ENCODE data around the gene ADARB2. TPM values are rescaled to one million over a fixed set of nuclear protein-coding genes. Genes with fewer than 3 reads are reported as not detected.

ADARB2 gene
- total and polyA plus RNA-seq, 10 of the 15 experiments (the other 5 are each of a cell fraction or from before 2014, with no cell fraction given) = 0.02 to 4.1 (median 0.76) TPM

- TF ChIP-seq, protein P1, sequence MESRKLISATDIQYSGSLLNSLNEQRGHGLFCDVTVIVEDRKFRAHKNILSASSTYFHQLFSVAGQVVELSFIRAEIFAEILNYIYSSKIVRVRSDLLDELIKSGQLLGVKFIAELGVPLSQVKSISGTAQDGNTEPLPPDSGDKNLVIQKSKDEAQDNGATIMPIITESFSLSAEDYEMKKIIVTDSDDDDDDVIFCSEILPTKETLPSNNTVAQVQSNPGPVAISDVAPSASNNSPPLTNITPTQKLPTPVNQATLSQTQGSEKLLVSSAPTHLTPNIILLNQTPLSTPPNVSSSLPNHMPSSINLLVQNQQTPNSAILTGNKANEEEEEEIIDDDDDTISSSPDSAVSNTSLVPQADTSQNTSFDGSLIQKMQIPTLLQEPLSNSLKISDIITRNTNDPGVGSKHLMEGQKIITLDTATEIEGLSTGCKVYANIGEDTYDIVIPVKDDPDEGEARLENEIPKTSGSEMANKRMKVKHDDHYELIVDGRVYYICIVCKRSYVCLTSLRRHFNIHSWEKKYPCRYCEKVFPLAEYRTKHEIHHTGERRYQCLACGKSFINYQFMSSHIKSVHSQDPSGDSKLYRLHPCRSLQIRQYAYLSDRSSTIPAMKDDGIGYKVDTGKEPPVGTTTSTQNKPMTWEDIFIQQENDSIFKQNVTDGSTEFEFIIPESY (IDR thresholded peaks at IDR 0.05) = no peak
Observed at GRCh38 chr10:1148855-1149605, 588.3 kb downstream of the ADARB2 start (continued).

DNA sequence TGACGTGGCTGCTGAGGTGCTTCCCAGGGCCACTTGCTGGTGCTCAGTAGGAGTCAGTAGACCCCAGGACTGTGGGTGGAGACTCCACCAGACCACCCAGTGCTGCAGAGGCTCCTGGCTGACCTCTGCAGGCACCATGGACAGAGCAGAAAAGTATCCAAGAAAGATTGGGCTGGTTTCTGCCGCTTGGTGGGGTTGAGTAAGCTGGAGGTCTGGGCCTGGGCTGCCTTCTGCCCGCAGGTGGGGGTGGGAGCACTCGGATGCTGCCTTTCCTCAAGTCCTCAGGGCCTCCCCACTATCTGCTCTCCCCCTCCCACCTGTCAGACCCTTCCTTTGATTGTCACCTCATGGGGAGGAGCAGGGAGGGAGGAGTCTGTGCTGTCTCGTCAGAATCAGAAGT, 589.5 kb downstream of the ADARB2 start:
- intact Hi-C loops (cut with micrococcal nuclease; ENCODE audit: unreplicated experiment) = no loop called here

More for the DNA sequence above, 589.5 kb downstream of the ADARB2 start:
- Histone ChIP-seq H3K4me1 (ENCODE audit: control insufficient read depth, insufficient read depth, low read length) (no peaks in the 10 kb centered on the region), H3K27me3 (replicated peaks in 1 of 2; ENCODE audit: control insufficient read depth in 2 of 2, insufficient read depth in 2 of 2, low read length in 1 of 2) (no peaks in the 10 kb centered on the region), H3K4me2 (ENCODE audit: control insufficient read depth, insufficient read depth) (no peak overlapping the region), H2AFZ (ENCODE audit: control insufficient read depth, low read depth, low read length) (no peak overlapping the region), H3K9ac (ENCODE audit: control insufficient read depth, insufficient read depth, low read length) (no peak overlapping the region), H3K9me3 (replicated peaks; ENCODE audit: control insufficient read depth, insufficient read depth, low read length) (no peaks in the 10 kb centered on the region; the same call in 2 of the 3 replicates), H3K4me3 (no peak overlapping the region), H3K79me2 (ENCODE audit: control insufficient read depth, insufficient read depth, low read length) (no peaks in the 10 kb centered on the region), H3K27ac (ENCODE audit: control insufficient read depth, insufficient read depth) (no peak overlapping the region), H3K36me3 (ENCODE audit: control insufficient read depth in 2 of 2, insufficient read depth in 2 of 2, low read length in 1 of 2) (no peaks in the 10 kb centered on the region), H4K20me1 (ENCODE audit: control insufficient read depth, insufficient read depth) (no peaks in the 10 kb centered on the region)
- TF ChIP-seq, protein P2, sequence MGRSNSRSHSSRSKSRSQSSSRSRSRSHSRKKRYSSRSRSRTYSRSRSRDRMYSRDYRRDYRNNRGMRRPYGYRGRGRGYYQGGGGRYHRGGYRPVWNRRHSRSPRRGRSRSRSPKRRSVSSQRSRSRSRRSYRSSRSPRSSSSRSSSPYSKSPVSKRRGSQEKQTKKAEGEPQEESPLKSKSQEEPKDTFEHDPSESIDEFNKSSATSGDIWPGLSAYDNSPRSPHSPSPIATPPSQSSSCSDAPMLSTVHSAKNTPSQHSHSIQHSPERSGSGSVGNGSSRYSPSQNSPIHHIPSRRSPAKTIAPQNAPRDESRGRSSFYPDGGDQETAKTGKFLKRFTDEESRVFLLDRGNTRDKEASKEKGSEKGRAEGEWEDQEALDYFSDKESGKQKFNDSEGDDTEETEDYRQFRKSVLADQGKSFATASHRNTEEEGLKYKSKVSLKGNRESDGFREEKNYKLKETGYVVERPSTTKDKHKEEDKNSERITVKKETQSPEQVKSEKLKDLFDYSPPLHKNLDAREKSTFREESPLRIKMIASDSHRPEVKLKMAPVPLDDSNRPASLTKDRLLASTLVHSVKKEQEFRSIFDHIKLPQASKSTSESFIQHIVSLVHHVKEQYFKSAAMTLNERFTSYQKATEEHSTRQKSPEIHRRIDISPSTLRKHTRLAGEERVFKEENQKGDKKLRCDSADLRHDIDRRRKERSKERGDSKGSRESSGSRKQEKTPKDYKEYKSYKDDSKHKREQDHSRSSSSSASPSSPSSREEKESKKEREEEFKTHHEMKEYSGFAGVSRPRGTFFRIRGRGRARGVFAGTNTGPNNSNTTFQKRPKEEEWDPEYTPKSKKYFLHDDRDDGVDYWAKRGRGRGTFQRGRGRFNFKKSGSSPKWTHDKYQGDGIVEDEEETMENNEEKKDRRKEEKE (IDR thresholded peaks at IDR 0.05) = no peak
- TF ChIP-seq SREBF2 (IDR thresholded peaks at IDR 0.05; ENCODE audit: low read length) (no peak), PRDM15 (CRISPR knock-in tag; IDR thresholded peaks at IDR 0.05) (no peak), EGR1 (IDR thresholded peaks at IDR 0.05; ENCODE audit: borderline replicate concordance in 1 of 2, low read depth in 2 of 2, low read length in 2 of 2) (no peak), SMAD1 (IDR thresholded peaks at IDR 0.05; ENCODE audit: low read depth, partially characterized antibody) (no peak)
- no peak for FAIRE-seq
- no TSS peak for BruUV-seq (replicated peaks)
- CTCF ChIA-PET = no interaction called here
- RAD21 ChIA-PET (ENCODE audit: unreplicated experiment) = no interaction called here
- POLR2A ChIA-PET = no interaction called here
- SMC1A ChIA-PET (ENCODE audit: uncharacterized antibody, unreplicated experiment) = no interaction called here
- in situ Hi-C loops (cut with MboI) = no loop called here
- ATAC-seq = no peak
- WGBS (ENCODE audit: insufficient coverage, insufficient replicate concordance, low lambda C conversion rate, missing lambda C conversion rate) = 27% methylated on average over 5 of the region's 5 CpGs
- no peak for DNase-seq (ENCODE audit: low read depth, low spot score)

All from GM12878 (cell line).